HepG2 (cell line): ENCODE results near the gene PPP2R5B. TPM values are rescaled to one million over a fixed set of nuclear protein-coding genes. Genes with fewer than 3 reads are reported as not detected.

ENCODE experiments used
- KLF16 ChIP-seq, 2 experiments: sonication (generic) in 1 of 2; formaldehyde crosslinking in 1 of 2; IDR thresholded peaks; 2 replicates each; pipeline versions ENCODE4 v1.6.1 to v1.8.0; 2016 to 2023; ENCODE audit warnings: missing genetic modification reagents in 2 of 2, missing compliant biosample characterization in 1 of 2
- PHF5A ChIP-seq: IDR thresholded peaks from one replicate; pipeline ENCODE4 v1.6.1; 2018; ENCODE audit warnings: low read depth, missing genetic modification reagents; ENCODE audit not compliant: unreplicated experiment
- RARA ChIP-seq: IDR thresholded peaks from 2 replicates; pipeline ENCODE4 v1.6.1; 2016; ENCODE audit warnings: missing genetic modification reagents, missing compliant biosample characterization
- SCMH1 ChIP-seq: sonication (generic); formaldehyde crosslinking; IDR thresholded peaks from 2 replicates; pipeline ENCODE4 v1.9.0; 2021; ENCODE audit warnings: missing genetic modification reagents, mild to moderate bottlenecking, borderline replicate concordance
- SPEN ChIP-seq: sonication (generic); formaldehyde crosslinking; IDR thresholded peaks from 2 replicates; pipeline ENCODE4 v1.5.1; 2020; ENCODE audit warnings: low read depth, mild to moderate bottlenecking, missing genetic modification reagents
- THYN1 ChIP-seq: sonication (generic); formaldehyde crosslinking; IDR thresholded peaks from 2 replicates; pipeline ENCODE4 v1.8.1; 2023; ENCODE audit warnings: low read depth, mild to moderate bottlenecking, moderate library complexity, missing genetic modification reagents, borderline replicate concordance
- YEATS2 ChIP-seq: sonication (generic); formaldehyde crosslinking; IDR thresholded peaks from 2 replicates; pipeline ENCODE4 v1.4.0; 2020; ENCODE audit warnings: missing genetic modification reagents, borderline replicate concordance
- ZFY ChIP-seq: sonication (generic); formaldehyde crosslinking; IDR thresholded peaks from 2 replicates; pipeline ENCODE4 v1.4.0; 2020; ENCODE audit warnings: missing genetic modification reagents
- ZNF230 ChIP-seq: sonication (generic); formaldehyde crosslinking; IDR thresholded peaks from 2 replicates; pipeline ENCODE4 v1.4.0; 2020; ENCODE audit warnings: mild to moderate bottlenecking, missing genetic modification reagents
- ZNF343 ChIP-seq: sonication (generic); formaldehyde crosslinking; IDR thresholded peaks from 2 replicates; pipeline ENCODE4 v1.4.0; 2020; ENCODE audit warnings: mild to moderate bottlenecking, missing genetic modification reagents
- ZNF484 ChIP-seq: sonication (generic); formaldehyde crosslinking; IDR thresholded peaks from 2 replicates; pipeline ENCODE4 v1.5.1; 2020; ENCODE audit warnings: mild to moderate bottlenecking, low read depth, missing genetic modification reagents, borderline replicate concordance
- ZNF546 ChIP-seq: sonication (generic); formaldehyde crosslinking; conservative IDR thresholded peaks from 2 replicates; pipeline ENCODE4 v1.8.1; 2023; ENCODE audit warnings: mild to moderate bottlenecking, missing genetic modification reagents
- ZNF75D ChIP-seq: sonication (generic); formaldehyde crosslinking; IDR thresholded peaks from 2 replicates; pipeline ENCODE4 v1.8.1; 2023; ENCODE audit warnings: missing genetic modification reagents, mild to moderate bottlenecking, borderline replicate concordance
- polyA plus RNA-seq, 8 experiments: library from polyadenylated mRNA; depleted of rRNA in 3 of 8; stranded (reverse) in 7 of 8; unstranded in 1 of 8; fragments of >200 nt; fragmentation: Illumina TruSeq in 4 of 8; extraction: Trizol in 4 of 8; gene quantifications; 2 replicates each; pipeline versions ENCODE4 v1.2.1 to v1.2.3, GENCODE V29; 2011 to 2016; ENCODE audit warnings: low read depth in 4 of 8, missing spikeins in 1 of 8, mixed read lengths in 1 of 8; ENCODE audit not compliant: insufficient read depth in 1 of 8
- total RNA-seq, 5 experiments: library from RNA; depleted of rRNA; stranded (reverse); fragments of >200 nt; fragmentation: Illumina TruSeq; extraction: Trizol; gene quantifications; 2 replicates each; pipeline ENCODE4 v1.2.3, GENCODE V29; 2016; ENCODE audit warnings: low read depth in 1 of 5
- TF ChIP-seq, protein P1 (sequence below): sonication (generic); formaldehyde crosslinking; IDR thresholded peaks from 2 replicates; pipeline ENCODE4 v1.8.1; 2023; ENCODE audit warnings: mild to moderate bottlenecking, missing genetic modification reagents
- TF ChIP-seq, protein P2 (sequence below): sonication (generic); formaldehyde crosslinking; IDR thresholded peaks from 2 replicates; pipeline ENCODE4 v1.5.1; 2020; ENCODE audit warnings: missing genetic modification reagents, mild to moderate bottlenecking, borderline replicate concordance
- TF ChIP-seq, protein P3 (sequence below): sonication (generic); formaldehyde crosslinking; conservative IDR thresholded peaks from 2 replicates; pipeline ENCODE4 v1.4.0; 2020; ENCODE audit warnings: missing genetic modification reagents
- TF ChIP-seq, protein P4 (sequence below): sonication (generic); formaldehyde crosslinking; IDR thresholded peaks from 2 replicates; pipeline ENCODE4 v1.8.0; 2022; ENCODE audit warnings: mild to moderate bottlenecking, missing genetic modification reagents, moderate library complexity
- TF ChIP-seq, protein P5 (sequence below): sonication (generic); formaldehyde crosslinking; IDR thresholded peaks from 2 replicates; pipeline ENCODE4 v1.8.1; 2023; ENCODE audit warnings: mild to moderate bottlenecking, inconsistent platforms, moderate library complexity, missing genetic modification reagents, borderline replicate concordance
- TF ChIP-seq, protein P6 (sequence below): sonication (generic); formaldehyde crosslinking; IDR thresholded peaks from 2 replicates; pipeline ENCODE4 v1.4.0; 2020; ENCODE audit warnings: missing genetic modification reagents, mild to moderate bottlenecking, borderline replicate concordance

PPP2R5B gene
- total and polyA plus RNA-seq, 2 of the 13 experiments (the other 11 are each of a cell fraction or from before 2014, with no cell fraction given), result 2.3 to 8.3 TPM

DNA sequence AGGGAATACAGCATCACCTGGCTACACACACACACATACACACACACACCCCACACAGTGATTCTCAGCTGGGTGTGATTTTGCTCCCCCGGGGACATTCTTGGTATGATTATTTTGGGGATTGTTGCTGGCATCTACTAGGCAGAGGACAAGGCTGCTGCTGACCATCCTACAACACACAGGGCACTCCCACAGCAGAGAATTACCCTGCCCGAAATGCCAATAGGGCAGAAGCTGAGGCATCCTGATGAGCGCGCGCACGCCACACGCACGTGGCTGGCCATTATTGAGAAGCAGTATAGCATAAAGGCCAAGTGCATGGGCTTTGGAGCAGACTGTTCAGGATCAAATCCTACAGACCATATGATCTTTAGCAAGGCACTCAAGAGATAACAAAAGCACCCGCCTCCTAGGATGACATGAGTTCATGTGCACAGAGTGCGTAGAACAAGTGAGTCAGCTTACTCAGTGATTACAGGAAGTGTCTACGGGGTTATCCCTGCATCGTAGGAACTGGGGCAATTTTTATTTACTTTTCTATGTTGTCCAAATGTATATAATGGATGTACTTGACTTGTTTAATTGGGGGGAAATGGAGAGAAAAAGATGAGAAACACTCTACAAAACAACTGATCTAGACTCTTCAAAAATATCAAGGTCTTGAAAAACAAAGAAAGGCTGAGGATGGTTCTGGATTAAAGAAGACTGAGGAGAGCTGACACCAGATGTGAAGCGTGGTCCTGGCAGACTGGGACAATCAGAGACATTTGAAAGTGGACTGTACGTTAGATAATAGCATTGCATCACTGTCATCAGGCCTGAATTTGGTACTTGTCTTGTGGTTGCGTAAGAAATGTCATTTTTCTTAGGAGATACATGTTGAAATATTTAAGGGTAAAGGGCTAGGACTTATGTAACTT is 38.9 kb upstream of the PPP2R5B start (continued):
- TF ChIP-seq, protein P1, sequence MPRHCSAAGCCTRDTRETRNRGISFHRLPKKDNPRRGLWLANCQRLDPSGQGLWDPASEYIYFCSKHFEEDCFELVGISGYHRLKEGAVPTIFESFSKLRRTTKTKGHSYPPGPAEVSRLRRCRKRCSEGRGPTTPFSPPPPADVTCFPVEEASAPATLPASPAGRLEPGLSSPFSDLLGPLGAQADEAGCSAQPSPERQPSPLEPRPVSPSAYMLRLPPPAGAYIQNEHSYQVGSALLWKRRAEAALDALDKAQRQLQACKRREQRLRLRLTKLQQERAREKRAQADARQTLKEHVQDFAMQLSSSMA (CRISPR knock-in tag), result no peak
- peak; percentile 82 for TF ChIP-seq RARA (CRISPR knock-in tag)
- no peak for TF ChIP-seq THYN1 (CRISPR knock-in tag)
- TF ChIP-seq SCMH1 (CRISPR knock-in tag), result no peak
- TF ChIP-seq, protein P2, sequence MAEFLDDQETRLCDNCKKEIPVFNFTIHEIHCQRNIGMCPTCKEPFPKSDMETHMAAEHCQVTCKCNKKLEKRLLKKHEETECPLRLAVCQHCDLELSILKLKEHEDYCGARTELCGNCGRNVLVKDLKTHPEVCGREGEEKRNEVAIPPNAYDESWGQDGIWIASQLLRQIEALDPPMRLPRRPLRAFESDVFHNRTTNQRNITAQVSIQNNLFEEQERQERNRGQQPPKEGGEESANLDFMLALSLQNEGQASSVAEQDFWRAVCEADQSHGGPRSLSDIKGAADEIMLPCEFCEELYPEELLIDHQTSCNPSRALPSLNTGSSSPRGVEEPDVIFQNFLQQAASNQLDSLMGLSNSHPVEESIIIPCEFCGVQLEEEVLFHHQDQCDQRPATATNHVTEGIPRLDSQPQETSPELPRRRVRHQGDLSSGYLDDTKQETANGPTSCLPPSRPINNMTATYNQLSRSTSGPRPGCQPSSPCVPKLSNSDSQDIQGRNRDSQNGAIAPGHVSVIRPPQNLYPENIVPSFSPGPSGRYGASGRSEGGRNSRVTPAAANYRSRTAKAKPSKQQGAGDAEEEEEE (CRISPR knock-in tag), result no peak
- TF ChIP-seq ZNF230, result no peak
- no peak for TF ChIP-seq ZNF75D
- TF ChIP-seq, protein P3, sequence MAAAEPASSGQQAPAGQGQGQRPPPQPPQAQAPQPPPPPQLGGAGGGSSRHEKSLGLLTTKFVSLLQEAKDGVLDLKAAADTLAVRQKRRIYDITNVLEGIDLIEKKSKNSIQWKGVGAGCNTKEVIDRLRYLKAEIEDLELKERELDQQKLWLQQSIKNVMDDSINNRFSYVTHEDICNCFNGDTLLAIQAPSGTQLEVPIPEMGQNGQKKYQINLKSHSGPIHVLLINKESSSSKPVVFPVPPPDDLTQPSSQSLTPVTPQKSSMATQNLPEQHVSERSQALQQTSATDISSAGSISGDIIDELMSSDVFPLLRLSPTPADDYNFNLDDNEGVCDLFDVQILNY, result no peak
- TF ChIP-seq SPEN (CRISPR knock-in tag), result no peak
- no peak for TF ChIP-seq ZNF546 (CRISPR knock-in tag)
- TF ChIP-seq YEATS2 (CRISPR knock-in tag), result no peak
- peak in 1 of 2 experiments; percentile 47; a peak in 1 of 4 replicates for TF ChIP-seq KLF16 (CRISPR knock-in tag; IDR thresholded peaks at IDR 0.05)
- TF ChIP-seq, protein P4, sequence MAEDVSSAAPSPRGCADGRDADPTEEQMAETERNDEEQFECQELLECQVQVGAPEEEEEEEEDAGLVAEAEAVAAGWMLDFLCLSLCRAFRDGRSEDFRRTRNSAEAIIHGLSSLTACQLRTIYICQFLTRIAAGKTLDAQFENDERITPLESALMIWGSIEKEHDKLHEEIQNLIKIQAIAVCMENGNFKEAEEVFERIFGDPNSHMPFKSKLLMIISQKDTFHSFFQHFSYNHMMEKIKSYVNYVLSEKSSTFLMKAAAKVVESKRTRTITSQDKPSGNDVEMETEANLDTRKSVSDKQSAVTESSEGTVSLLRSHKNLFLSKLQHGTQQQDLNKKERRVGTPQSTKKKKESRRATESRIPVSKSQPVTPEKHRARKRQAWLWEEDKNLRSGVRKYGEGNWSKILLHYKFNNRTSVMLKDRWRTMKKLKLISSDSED (CRISPR knock-in tag), result no peak
- no peak for TF ChIP-seq ZFY (CRISPR knock-in tag)
- TF ChIP-seq, protein P5, sequence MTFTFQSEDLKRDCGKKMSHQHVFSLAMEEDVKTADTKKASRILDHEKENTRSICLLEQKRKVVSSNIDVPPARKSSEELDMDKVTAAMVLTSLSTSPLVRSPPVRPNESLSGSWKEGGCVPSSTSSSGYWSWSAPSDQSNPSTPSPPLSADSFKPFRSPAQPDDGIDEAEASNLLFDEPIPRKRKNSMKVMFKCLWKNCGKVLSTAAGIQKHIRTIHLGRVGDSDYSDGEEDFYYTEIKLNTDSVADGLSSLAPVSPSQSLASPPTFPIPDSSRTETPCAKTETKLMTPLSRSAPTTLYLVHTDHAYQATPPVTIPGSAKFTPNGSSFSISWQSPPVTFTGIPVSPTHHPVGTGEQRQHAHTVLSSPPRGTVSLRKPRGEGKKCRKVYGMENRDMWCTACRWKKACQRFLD, result no peak
- TF ChIP-seq, protein P6, sequence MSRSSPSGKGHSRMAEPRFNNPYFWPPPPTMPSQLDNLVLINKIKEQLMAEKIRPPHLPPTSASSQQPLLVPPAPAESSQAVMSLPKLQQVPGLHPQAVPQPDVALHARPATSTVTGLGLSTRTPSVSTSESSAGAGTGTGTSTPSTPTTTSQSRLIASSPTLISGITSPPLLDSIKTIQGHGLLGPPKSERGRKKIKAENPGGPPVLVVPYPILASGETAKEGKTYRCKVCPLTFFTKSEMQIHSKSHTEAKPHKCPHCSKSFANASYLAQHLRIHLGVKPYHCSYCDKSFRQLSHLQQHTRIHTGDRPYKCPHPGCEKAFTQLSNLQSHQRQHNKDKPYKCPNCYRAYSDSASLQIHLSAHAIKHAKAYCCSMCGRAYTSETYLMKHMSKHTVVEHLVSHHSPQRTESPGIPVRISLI (CRISPR knock-in tag), result no peak
- TF ChIP-seq ZNF484 (CRISPR knock-in tag), result no peak
- TF ChIP-seq PHF5A (CRISPR knock-in tag), result no peak
- TF ChIP-seq ZNF343 (CRISPR knock-in tag), result no peak
